WERI-Rb-1 (cell line): ENCODE results near the gene MESP1.

Source experiments
- DNase-seq: peaks from one replicate; pipeline ENCODE4 v3.0.0-alpha.2; 2020
- H3K27ac ChIP-seq: fragments of 250-450 bp; sonication (Bioruptor Pico); 2 replicates; pipeline ENCODE4 v1.5.1; 2020; ENCODE audit warnings: mild to moderate bottlenecking, moderate library complexity
- H3K27me3 ChIP-seq: fragments of 250-450 bp; sonication (Bioruptor Pico); 2 replicates; pipeline ENCODE4 v1.5.1; 2021; ENCODE audit warnings: mild to moderate bottlenecking, low read depth, moderate library complexity; ENCODE audit not compliant: insufficient read depth, severe bottlenecking
- H3K36me3 ChIP-seq: fragments of 250-450 bp; sonication (Bioruptor Pico); 2 replicates; pipeline ENCODE4 v1.5.1; 2020; ENCODE audit warnings: mild to moderate bottlenecking, moderate library complexity
- H3K4me3 ChIP-seq: 2 replicates; pipeline ENCODE4 v1.5.1; 2011; ENCODE audit warnings: low read depth, mild to moderate bottlenecking, control low read depth, low read length
- H3K9me3 ChIP-seq: fragments of 250-450 bp; sonication (Bioruptor Pico); 2 replicates; pipeline ENCODE4 v1.5.1; 2021; ENCODE audit warnings: mild to moderate bottlenecking, moderate library complexity; ENCODE audit not compliant: severe bottlenecking
- TF ChIP-seq, protein P1 (sequence below): IDR thresholded peaks from 2 replicates; pipeline ENCODE4 v1.5.1; 2011; ENCODE audit warnings: low read depth, mild to moderate bottlenecking, control low read depth, inconsistent platforms, low read length

MESP1 gene

DNA sequence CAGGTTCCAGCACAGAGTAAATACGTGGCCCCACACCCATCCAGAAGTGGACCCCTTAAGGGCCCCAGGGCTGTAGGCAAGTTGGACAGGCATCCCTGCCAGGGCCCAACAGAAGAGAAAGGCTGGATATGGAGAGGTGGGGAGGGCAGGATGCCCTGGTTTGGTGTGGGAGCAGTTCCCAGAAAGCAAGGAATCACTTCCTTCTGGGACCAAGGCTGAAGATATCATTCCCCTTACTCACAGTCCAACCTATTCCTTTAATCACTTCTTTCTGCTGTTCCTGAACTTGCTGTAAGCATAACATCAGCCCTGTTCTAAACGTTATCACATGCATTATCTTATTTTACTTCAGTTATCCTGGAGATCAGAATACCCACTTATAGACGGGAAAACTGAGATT lies 19.0 kb upstream of the MESP1 start:
- H3K27ac ChIP-seq, result no peak overlapping the region
- TF ChIP-seq, protein P1, sequence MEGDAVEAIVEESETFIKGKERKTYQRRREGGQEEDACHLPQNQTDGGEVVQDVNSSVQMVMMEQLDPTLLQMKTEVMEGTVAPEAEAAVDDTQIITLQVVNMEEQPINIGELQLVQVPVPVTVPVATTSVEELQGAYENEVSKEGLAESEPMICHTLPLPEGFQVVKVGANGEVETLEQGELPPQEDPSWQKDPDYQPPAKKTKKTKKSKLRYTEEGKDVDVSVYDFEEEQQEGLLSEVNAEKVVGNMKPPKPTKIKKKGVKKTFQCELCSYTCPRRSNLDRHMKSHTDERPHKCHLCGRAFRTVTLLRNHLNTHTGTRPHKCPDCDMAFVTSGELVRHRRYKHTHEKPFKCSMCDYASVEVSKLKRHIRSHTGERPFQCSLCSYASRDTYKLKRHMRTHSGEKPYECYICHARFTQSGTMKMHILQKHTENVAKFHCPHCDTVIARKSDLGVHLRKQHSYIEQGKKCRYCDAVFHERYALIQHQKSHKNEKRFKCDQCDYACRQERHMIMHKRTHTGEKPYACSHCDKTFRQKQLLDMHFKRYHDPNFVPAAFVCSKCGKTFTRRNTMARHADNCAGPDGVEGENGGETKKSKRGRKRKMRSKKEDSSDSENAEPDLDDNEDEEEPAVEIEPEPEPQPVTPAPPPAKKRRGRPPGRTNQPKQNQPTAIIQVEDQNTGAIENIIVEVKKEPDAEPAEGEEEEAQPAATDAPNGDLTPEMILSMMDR, result no peak
- no peak for DNase-seq

DNA sequence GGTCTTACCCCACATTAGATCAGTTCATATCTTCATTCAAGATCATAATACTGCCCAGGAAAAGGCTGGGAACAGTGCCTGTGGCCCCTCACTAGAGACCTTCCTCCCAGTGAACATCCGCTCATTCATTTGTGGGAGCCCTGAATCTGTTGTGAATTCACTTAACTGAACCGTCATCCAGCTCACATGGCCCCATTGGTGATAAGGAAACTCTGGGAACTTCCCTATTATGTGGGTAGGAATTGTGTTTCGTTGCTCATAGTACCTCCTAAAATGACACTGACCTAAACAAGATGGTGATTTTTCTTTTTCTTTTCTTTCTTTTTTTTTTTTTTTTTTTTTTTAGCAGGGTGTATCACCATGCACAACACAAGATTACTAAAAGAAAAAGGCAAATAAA lies 18.3 kb upstream of the MESP1 start:
- Histone ChIP-seq H3K27me3 (no peaks in the 10 kb centered on the region), H3K9me3 (no peaks in the 10 kb centered on the region), H3K36me3 (no peaks in the 10 kb centered on the region), H3K27ac (no peak overlapping the region), H3K4me3 (no peak overlapping the region)
- DNase-seq, result no peak
- TF ChIP-seq, protein P1, result no peak

More for the DNA sequence above, 19.0 kb upstream of the MESP1 start:
- Histone ChIP-seq H3K9me3 (no peaks in the 10 kb centered on the region), H3K4me3 (no peak overlapping the region), H3K27me3 (no peaks in the 10 kb centered on the region), H3K36me3 (no peaks in the 10 kb centered on the region)

DNA sequence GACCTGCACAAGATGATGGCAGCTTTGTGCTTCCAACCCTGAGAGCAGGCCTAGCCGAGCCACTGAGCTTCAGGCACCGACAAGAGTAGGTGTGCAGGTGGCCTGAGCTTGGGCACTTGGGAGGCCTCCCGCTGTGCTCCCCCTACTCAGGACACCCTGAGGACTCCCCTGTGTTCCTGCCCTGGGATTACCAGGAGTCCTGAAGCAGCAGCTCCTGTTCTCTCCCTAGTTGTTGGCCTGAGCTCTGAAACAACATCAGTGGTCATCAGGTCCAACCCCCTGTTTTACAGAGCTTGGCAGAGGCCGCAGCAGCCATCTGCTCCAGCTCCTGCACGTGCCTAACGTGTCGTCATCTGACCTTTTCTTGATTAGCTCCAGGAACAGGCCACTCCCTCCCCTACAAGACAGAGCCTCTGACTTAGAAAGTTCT lies 17.0 kb upstream of the MESP1 start:
- no peaks in the 10 kb centered on the region for H3K27me3 ChIP-seq
- DNase-seq, result no peak
- TF ChIP-seq, protein P1, result no peak
- H3K4me3 ChIP-seq, result no peak overlapping the region
- H3K36me3 ChIP-seq, result no peaks in the 10 kb centered on the region
- H3K27ac ChIP-seq, result no peak overlapping the region
- no peaks in the 10 kb centered on the region for H3K9me3 ChIP-seq

DNA sequence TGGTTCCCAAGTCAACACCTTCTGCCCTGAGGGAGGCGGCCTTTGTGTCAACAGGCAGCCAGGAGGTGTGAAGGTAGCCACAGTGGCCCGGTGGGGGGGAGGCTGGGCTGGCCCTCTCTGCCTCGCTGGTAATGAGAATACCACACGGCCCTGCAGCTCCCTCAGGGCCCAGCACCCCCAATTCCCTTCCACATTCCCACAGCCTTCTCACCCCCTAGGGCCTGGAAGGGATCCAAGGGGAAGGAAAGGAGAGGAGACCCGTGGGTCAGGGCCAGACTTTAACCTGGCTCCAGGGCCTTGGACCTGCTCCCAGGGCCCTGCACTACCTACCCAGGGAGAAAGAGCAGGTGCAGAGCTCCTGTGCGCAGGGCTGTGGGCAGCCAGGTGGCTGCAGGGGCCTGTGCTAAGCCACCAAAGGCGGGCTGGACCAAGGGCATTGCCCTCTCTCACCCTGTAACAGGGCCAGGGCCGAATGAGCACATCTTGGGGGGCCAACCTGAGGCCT lies 16.4 kb upstream of the MESP1 start:
- DNase-seq, result no peak
- H3K27ac ChIP-seq, result no peak overlapping the region
- TF ChIP-seq, protein P1, result no peak

DNA sequence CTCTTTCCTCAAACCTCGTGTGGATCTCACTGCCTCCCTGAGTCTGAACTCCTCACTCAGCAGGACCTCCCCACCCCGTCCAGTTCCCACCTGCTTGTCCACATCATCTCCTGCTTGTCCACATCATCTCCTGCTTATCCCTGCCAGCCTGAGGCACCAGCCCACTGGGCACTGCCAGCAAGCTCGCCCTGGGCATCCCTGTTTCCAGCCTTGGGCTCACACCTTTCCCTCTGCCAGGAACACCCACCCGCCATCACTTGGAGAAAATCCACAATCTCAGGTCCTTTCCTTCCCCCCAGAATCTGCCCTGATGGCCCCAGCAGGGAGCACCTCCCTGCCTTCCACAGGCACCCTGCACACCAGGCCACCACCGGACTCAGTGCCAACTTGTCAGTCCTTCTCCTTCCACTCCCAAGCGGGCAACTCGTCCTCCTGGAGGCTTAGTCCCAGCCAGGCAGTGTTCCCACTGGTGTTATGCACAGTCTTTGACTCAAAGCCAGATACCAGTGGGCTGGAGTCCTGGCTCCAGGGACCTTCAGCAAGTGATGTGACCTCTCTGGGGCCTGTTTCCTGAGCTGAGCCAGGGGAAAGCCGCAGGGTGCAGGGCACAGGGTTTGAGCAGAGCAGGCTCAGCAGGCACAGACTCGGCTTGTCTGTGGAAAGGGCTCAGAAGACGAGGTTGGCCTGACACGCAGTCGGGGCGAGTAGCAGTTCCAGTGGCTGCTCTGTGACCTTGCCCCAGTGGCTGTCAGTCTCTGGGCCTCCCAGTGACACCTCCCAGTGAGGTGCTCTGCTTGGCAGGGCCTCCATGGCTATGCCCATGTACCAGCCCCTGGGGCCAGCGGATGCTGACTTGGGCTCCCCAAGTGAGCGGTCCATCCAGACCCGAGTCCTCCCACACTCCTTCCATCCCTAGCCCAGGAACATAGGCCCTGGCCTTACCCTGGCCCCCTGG lies 15.6 kb upstream of the MESP1 start:
- Histone ChIP-seq H3K9me3 (no peaks in the 10 kb centered on the region), H3K36me3 (no peaks in the 10 kb centered on the region), H3K27ac (no peak overlapping the region), H3K4me3 (no peak overlapping the region), H3K27me3 (no peaks in the 10 kb centered on the region)
- TF ChIP-seq, protein P1, result no peak
- DNase-seq, result no peak

More for the DNA sequence above, 16.4 kb upstream of the MESP1 start:
- no peaks in the 10 kb centered on the region for H3K36me3 ChIP-seq
- H3K4me3 ChIP-seq, result no peak overlapping the region
- H3K9me3 ChIP-seq, result no peaks in the 10 kb centered on the region
- no peaks in the 10 kb centered on the region for H3K27me3 ChIP-seq
